PC-3 (cell line): ENCODE results near the gene DROSHA. TPM values are rescaled to one million over a fixed set of nuclear protein-coding genes. Genes with fewer than 3 reads are reported as not detected.

Source experiments
- ATAC-seq: fragments of 200-7000 bp; cut with Tn5 transposase; 2 replicates; pipeline ENCODE4 v1.9.1; 2020; ENCODE audit warnings: mild to moderate bottlenecking, moderate library complexity
- BruUV-seq: library from RNA; stranded (reverse); fragments of 400-500 nt; replicated peaks from 2 replicates; lab custom pipeline; 2021; lab: Mats Ljungman, UMichigan
- CTCF ChIA-PET: fragments of 300-600 bp; sonication (Branson Sonifier 250); formaldehyde crosslinking; loops from one replicate; lab custom pipeline; 2022; ENCODE audit warnings: antibody characterized with exemption; lab: Charles Lee
- POLR2A ChIA-PET: fragments of 300-600 bp; sonication (Branson Sonifier 250); formaldehyde crosslinking; loops from one replicate; lab custom pipeline; 2022; ENCODE audit warnings: antibody characterized with exemption; ENCODE audit not compliant: unreplicated experiment; lab: Charles Lee
- DNase-seq: peaks from one replicate; pipeline ENCODE4 v3.0.0-alpha.2; 2015
- H2AFZ ChIP-seq: fragments of 300-600 bp; sonication (generic); 2 replicates; pipeline ENCODE4 v1.6.0; 2016; ENCODE audit warnings: antibody characterized with exemption, low read length
- H3F3A ChIP-seq: fragments of 300-600 bp; sonication (generic); one replicate; pipeline ENCODE4 v1.6.0; 2017; ENCODE audit warnings: antibody characterized with exemption, low read length, control low read depth, mild to moderate bottlenecking; ENCODE audit not compliant: unreplicated experiment
- H3K27ac ChIP-seq: fragments of 300-600 bp; sonication (generic); 2 replicates; pipeline ENCODE4 v1.5.1; 2016; ENCODE audit warnings: mild to moderate bottlenecking, low read length
- H3K27me3 ChIP-seq: fragments of 300-600 bp; sonication (generic); 2 replicates; pipeline ENCODE4 v1.6.1; 2016; ENCODE audit warnings: low read length, mixed read lengths
- H3K36me3 ChIP-seq: fragments of 300-600 bp; sonication (generic); 2 replicates; pipeline ENCODE4 v1.6.1; 2016; ENCODE audit warnings: low read depth, mixed run types, low read length, mixed read lengths
- H3K4me1 ChIP-seq: fragments of 300-600 bp; sonication (generic); 2 replicates; pipeline ENCODE4 v1.5.1; 2016; ENCODE audit warnings: low read length; ENCODE audit not compliant: insufficient read depth
- H3K4me2 ChIP-seq: fragments of 300-600 bp; sonication (generic); 2 replicates; pipeline ENCODE4 v1.6.0; 2016; ENCODE audit warnings: low read length
- H3K4me3 ChIP-seq: fragments of 300-600 bp; sonication (generic); 2 replicates; pipeline ENCODE4 v1.5.1; 2016; ENCODE audit warnings: mild to moderate bottlenecking, low read length, mixed read lengths
- H3K79me2 ChIP-seq: fragments of 300-600 bp; sonication (generic); 2 replicates; pipeline ENCODE4 v1.6.1; 2017; ENCODE audit warnings: low read length, mixed read lengths
- H3K9ac ChIP-seq: fragments of 300-600 bp; sonication (generic); 2 replicates; pipeline ENCODE4 v1.6.0; 2016; ENCODE audit warnings: mild to moderate bottlenecking, low read length
- H3K9me2 ChIP-seq: fragments of 300-600 bp; sonication (generic); replicated peaks from 2 replicates; pipeline ENCODE4 v1.6.1; 2016; ENCODE audit warnings: mixed run types, low read length, mixed read lengths
- H3K9me3 ChIP-seq: fragments of 300-600 bp; sonication (generic); 2 replicates; pipeline ENCODE4 v1.6.1; 2016; ENCODE audit warnings: low read length, mixed read lengths
- H4K20me1 ChIP-seq: fragments of 300-600 bp; sonication (generic); 2 replicates; pipeline ENCODE4 v1.6.1; 2016; ENCODE audit warnings: low read length, mixed read lengths
- EZH2 ChIP-seq: fragments of 300-600 bp; sonication (generic); IDR thresholded peaks from one replicate; pipeline ENCODE4 v1.6.1; 2017; ENCODE audit warnings: antibody characterized with exemption, mild to moderate bottlenecking, low read length; ENCODE audit not compliant: unreplicated experiment
- EZH2phosphoT487 ChIP-seq: fragments of 300-600 bp; sonication (generic); IDR thresholded peaks from 2 replicates; pipeline ENCODE4 v1.6.1; 2018; ENCODE audit warnings: mild to moderate bottlenecking, antibody characterized with exemption, low read length, borderline replicate concordance
- intact Hi-C: fragments of 100-400 bp; cut with micrococcal nuclease; formaldehyde crosslinking; loops from 2 replicates; pipeline ENCODE4 v1.9.0; 2023
- total RNA-seq: library from RNA; depleted of rRNA; stranded (reverse); fragments of >200 nt; gene quantifications from 2 replicates; pipeline ENCODE4 v1.2.3, GENCODE V29; 2014
- TF ChIP-seq, protein P1 (sequence below): fragments of 300-600 bp; sonication (generic); conservative IDR thresholded peaks from 2 replicates; pipeline ENCODE4 v1.5.1; 2017; ENCODE audit warnings: antibody characterized with exemption, low read depth, mild to moderate bottlenecking, low read length

The DROSHA gene
- total RNA-seq, 1 experiment from 2014 or later, result 60.7 TPM

DNA sequence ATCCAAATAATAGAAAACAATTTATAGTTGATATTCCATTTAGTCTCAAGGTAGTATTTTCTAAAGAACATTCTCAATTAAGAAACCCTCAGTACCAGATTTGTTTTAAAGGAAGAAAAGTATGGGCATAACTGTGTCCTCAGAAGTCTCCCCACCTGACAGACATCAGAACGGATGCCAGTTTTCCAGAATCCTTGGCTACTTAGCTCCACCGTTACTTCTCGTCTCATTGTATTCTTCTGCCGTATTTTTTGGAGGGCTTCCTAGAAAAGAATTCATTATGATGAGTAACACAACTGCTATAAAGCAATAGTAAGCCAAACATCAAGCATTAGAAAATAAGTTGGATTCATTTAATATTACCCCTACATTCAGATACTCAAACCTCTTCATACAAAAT lies 67.8 kb downstream of the DROSHA start:
- peaks cover 61% of the 10 kb centered on the region for H3K36me3 ChIP-seq
- H3F3A ChIP-seq, result no peaks in the 10 kb centered on the region
- POLR2A ChIA-PET, result no interaction called here
- no peak overlapping the region for H3K9ac ChIP-seq
- H3K4me3 ChIP-seq, result no peak overlapping the region
- intact Hi-C loops, result no loop called here
- H3K9me2 ChIP-seq, result no peaks in the 10 kb centered on the region
- no peaks in the 10 kb centered on the region for H3K9me3 ChIP-seq
- ATAC-seq (no peak), DNase-seq (no peak)
- H3K79me2 ChIP-seq, result no peaks in the 10 kb centered on the region
- no TSS peak for BruUV-seq
- no peaks in the 10 kb centered on the region for H4K20me1 ChIP-seq
- no peak overlapping the region for H3K27ac ChIP-seq
- TF ChIP-seq, protein P1, sequence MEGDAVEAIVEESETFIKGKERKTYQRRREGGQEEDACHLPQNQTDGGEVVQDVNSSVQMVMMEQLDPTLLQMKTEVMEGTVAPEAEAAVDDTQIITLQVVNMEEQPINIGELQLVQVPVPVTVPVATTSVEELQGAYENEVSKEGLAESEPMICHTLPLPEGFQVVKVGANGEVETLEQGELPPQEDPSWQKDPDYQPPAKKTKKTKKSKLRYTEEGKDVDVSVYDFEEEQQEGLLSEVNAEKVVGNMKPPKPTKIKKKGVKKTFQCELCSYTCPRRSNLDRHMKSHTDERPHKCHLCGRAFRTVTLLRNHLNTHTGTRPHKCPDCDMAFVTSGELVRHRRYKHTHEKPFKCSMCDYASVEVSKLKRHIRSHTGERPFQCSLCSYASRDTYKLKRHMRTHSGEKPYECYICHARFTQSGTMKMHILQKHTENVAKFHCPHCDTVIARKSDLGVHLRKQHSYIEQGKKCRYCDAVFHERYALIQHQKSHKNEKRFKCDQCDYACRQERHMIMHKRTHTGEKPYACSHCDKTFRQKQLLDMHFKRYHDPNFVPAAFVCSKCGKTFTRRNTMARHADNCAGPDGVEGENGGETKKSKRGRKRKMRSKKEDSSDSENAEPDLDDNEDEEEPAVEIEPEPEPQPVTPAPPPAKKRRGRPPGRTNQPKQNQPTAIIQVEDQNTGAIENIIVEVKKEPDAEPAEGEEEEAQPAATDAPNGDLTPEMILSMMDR, result no peak
- TF ChIP-seq EZH2phosphoT487, result no peak
- no peaks in the 10 kb centered on the region for H3K4me1 ChIP-seq
- CTCF ChIA-PET, result no interaction called here
- no peaks in the 10 kb centered on the region for H3K27me3 ChIP-seq
- H3K4me2 ChIP-seq, result no peak overlapping the region
- H2AFZ ChIP-seq, result no peak overlapping the region

DNA sequence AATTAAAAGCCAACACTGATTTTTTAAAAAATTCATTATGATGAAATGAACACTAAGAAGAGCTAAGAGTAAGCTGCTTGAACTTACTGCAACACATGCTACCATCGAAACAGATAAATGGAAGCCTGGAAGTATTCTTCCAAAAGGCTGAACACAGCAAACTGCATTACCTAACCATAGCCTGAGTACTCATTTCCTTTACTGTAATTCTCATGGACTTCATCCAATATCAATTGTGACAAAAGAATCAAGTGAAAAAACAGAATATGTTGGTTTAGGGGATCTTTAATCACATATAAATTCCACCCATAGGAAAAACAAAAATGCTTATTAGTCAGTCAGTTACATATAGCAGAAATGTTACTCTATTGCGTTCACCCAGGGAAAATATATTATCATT lies 68.5 kb downstream of the DROSHA start:
- TF ChIP-seq EZH2, result no peak
- TF ChIP-seq, protein P1, result no peak
- TF ChIP-seq EZH2phosphoT487, result no peak
- ATAC-seq (no peak), DNase-seq (no peak)
- no peaks in the 10 kb centered on the region for H4K20me1 ChIP-seq
- no peaks in the 10 kb centered on the region for H3K27me3 ChIP-seq
- H3F3A ChIP-seq, result no peaks in the 10 kb centered on the region
- H3K9me3 ChIP-seq, result no peaks in the 10 kb centered on the region
- peaks cover 61% of the 10 kb centered on the region for H3K36me3 ChIP-seq
- CTCF ChIA-PET, result no interaction called here
- no peak overlapping the region for H3K9ac ChIP-seq
- no peaks in the 10 kb centered on the region for H3K79me2 ChIP-seq
- no peaks in the 10 kb centered on the region for H3K4me1 ChIP-seq
- H3K4me3 ChIP-seq, result no peak overlapping the region
- no peak overlapping the region for H3K4me2 ChIP-seq
- intact Hi-C loops, result no loop called here
- H3K27ac ChIP-seq, result no peak overlapping the region
- H2AFZ ChIP-seq, result no peak overlapping the region
- no peaks in the 10 kb centered on the region for H3K9me2 ChIP-seq
- no TSS peak for BruUV-seq
- POLR2A ChIA-PET, result no interaction called here

DNA sequence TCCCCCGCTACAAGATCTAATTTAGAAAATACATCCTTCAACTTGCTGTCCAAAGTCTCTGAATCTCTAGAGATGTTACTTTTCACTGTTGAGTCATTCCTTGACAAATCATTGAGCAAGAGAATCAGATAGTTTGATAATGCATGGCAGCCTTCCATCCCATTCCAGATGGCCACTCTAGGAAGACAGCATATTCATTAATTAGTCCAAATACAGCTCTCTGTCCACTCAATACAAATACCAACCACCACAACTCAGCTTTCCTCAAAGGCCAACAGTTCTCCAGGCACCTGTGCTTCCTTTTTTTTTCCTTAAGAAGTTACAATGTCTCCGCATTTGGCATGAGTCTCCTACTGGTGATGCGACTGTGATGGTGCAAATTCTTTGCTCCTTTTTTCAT lies 72.3 kb downstream of the DROSHA start:
- ATAC-seq (no peak), DNase-seq (no peak)
- H3K79me2 ChIP-seq, result no peaks in the 10 kb centered on the region
- no peaks in the 10 kb centered on the region for H3F3A ChIP-seq
- ChIA-PET POLR2A (no interaction called here), CTCF (no interaction called here)
- no peaks in the 10 kb centered on the region for H3K9me2 ChIP-seq
- intact Hi-C loops, result no loop called here
- H3K36me3 ChIP-seq, result peaks cover 59% of the 10 kb centered on the region
- no peaks in the 10 kb centered on the region for H3K4me1 ChIP-seq
- H4K20me1 ChIP-seq, result no peaks in the 10 kb centered on the region
- H3K4me2 ChIP-seq, result no peak overlapping the region
- no peaks in the 10 kb centered on the region for H3K27me3 ChIP-seq
- no peak overlapping the region for H3K27ac ChIP-seq
- no peak overlapping the region for H3K9ac ChIP-seq
- H3K9me3 ChIP-seq, result no peaks in the 10 kb centered on the region
- H3K4me3 ChIP-seq, result no peak overlapping the region
- TF ChIP-seq, protein P1, result no peak
- TF ChIP-seq EZH2 (no peak), EZH2phosphoT487 (no peak)
- H2AFZ ChIP-seq, result no peak overlapping the region
- no TSS peak for BruUV-seq
